HUES48 (cell line): ENCODE measurements around the gene FARP1.

Experiments
- H3K27ac ChIP-seq: one replicate; pipeline ENCODE4 v1.7.0; 2013; ENCODE audit warnings: low read depth, low read length, inconsistent platforms
- H3K27me3 ChIP-seq: 2 replicates; pipeline ENCODE4 v1.6.1; 2013; ENCODE audit warnings: mild to moderate bottlenecking, low read length; ENCODE audit not compliant: control insufficient read depth, insufficient read depth
- H3K36me3 ChIP-seq: 2 replicates; pipeline ENCODE4 v1.6.1; 2013; ENCODE audit warnings: low read length; ENCODE audit not compliant: control insufficient read depth, insufficient read depth
- H3K4me1 ChIP-seq: 2 replicates; pipeline ENCODE4 v1.6.1; 2013; ENCODE audit warnings: mild to moderate bottlenecking, low read length; ENCODE audit not compliant: control insufficient read depth, insufficient read depth
- H3K4me3 ChIP-seq: 2 replicates; pipeline ENCODE4 v1.5.1; 2013; ENCODE audit warnings: mild to moderate bottlenecking, low read depth, low read length
- H3K9ac ChIP-seq: 2 replicates; pipeline ENCODE4 v1.6.1; 2013; ENCODE audit warnings: mild to moderate bottlenecking, low read depth, low read length, moderate library complexity
- H3K9me3 ChIP-seq: 2 replicates; pipeline ENCODE4 v1.6.1; 2013; ENCODE audit warnings: low read length; ENCODE audit not compliant: control insufficient read depth, insufficient read depth

The FARP1 gene

DNA sequence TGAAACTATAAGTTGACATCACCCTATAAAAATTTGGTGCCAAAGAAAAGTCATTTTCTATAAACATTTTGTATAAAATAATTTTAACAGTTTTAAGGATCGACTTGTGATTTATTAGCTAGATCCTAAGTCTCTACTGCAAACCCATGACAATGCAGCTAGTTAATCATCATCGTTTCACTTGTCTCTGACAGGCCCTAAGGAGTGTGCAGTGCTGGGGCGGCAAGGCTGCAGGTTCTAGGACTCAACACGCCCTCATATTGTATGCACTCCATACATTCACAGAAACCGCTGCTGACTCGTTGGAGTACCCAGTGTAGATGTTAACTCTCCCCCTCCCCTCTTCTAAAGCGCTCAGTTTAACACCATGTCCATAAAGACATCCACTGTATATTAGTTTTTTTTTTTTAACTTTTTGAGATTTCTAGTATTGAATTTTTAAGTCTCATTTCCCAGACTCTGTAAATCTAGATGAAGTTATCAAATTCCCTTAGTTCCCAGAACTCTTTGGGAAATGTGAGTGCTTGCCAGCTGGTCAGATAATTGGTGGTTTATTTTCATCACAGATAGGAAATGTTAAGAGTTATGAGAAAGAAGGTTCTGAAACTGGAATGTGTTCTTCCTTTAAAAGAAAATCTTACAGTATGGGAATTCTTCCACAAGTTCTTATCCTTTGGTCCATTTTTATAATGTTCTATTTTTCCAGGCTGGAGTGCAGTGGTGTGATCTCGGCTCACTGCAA, 197.0 kb downstream of the FARP1 start:
- peaks cover 8% of the 10 kb centered on the region; the same call in 1 of the 2 replicates for H3K4me1 ChIP-seq
- H3K36me3 ChIP-seq: no peaks in the 10 kb centered on the region

DNA sequence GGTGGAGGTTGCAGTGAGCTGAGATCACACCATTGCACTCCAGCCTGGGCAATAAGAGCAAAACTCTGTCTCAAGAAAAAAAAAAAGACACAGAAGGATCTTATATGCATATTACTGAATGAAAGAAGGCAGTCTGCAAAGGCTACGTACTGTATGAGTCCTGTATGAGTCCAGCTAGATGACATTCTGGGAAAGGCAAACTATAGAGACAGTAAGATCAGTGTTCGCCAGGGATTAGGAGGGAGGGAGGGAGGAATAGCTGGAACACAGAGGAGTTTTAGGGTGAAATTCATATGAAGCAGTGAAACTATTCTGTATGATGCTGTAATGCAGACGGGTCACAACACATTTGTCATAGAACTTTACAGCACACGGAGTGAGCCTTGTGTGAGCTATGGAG, 200.1 kb downstream of the FARP1 start:
- H3K27me3 ChIP-seq: no peaks in the 10 kb centered on the region
- no peaks in the 10 kb centered on the region for H3K36me3 ChIP-seq

More for the DNA sequence above, 197.0 kb downstream of the FARP1 start:
- Histone ChIP-seq H3K27ac (no peak overlapping the region), H3K4me3 (no peak overlapping the region), H3K9ac (no peak overlapping the region), H3K27me3 (no peaks in the 10 kb centered on the region), H3K9me3 (no peaks in the 10 kb centered on the region)

DNA sequence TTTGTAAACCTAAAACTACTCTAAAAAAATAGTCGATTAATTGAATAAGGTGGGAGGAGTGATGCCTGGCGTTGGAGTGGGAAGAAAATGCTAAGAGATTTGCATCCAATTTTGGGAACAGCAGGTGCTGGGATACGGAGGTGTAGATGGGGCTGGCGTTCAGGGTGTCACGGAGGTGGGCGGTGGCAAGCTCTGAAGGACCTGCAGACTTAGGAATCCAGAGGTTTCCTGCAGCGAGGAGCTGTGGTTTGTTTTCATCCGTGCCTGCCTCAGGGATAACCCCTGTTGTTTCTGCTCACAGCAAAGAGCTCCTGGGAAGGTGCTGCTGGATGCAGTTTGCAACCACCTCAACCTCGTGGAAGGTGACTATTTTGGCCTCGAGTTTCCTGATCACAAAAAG, 200.6 kb downstream of the FARP1 start:
- H3K27ac ChIP-seq: no peak overlapping the region
- peaks cover 9% of the 10 kb centered on the region; the same call in 1 of the 2 replicates for H3K4me1 ChIP-seq
- no peaks in the 10 kb centered on the region for H3K36me3 ChIP-seq
- H3K9me3 ChIP-seq: no peaks in the 10 kb centered on the region
- H3K9ac ChIP-seq: no peak overlapping the region
- H3K27me3 ChIP-seq: no peaks in the 10 kb centered on the region
- no peak overlapping the region for H3K4me3 ChIP-seq

More for the DNA sequence above, 200.1 kb downstream of the FARP1 start:
- Histone ChIP-seq H3K9ac (no peak overlapping the region), H3K27ac (no peak overlapping the region), H3K4me3 (no peak overlapping the region), H3K9me3 (no peaks in the 10 kb centered on the region), H3K4me1 (peaks cover 9% of the 10 kb centered on the region; the same call in 1 of the 2 replicates)

DNA sequence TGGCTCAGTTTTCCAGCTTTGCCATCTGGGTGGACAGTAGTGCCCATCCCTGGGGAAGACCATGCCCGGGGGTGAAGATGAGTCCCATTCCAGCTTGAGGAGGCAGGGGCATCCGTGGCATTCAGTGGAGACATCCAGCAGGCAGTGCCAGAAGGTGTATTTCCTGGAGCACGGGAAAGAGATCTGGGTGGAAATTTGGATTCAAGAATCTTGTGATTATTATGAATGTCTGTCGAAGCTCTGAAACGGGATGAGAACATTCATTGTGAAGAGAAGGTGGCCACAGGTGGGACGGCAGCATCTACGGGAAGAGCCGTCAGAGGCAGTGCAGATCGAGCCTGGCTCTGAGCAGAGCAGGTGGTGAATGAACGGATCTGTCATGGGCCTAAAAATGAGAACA, 201.5 kb downstream of the FARP1 start:
- no peaks in the 10 kb centered on the region for H3K27me3 ChIP-seq
- no peak overlapping the region for H3K27ac ChIP-seq
- no peak overlapping the region for H3K9ac ChIP-seq
- no peak overlapping the region for H3K4me3 ChIP-seq
- no peaks in the 10 kb centered on the region for H3K36me3 ChIP-seq
- peaks cover 4% of the 10 kb centered on the region; the same call in 1 of the 2 replicates for H3K4me1 ChIP-seq
- H3K9me3 ChIP-seq: no peaks in the 10 kb centered on the region

DNA sequence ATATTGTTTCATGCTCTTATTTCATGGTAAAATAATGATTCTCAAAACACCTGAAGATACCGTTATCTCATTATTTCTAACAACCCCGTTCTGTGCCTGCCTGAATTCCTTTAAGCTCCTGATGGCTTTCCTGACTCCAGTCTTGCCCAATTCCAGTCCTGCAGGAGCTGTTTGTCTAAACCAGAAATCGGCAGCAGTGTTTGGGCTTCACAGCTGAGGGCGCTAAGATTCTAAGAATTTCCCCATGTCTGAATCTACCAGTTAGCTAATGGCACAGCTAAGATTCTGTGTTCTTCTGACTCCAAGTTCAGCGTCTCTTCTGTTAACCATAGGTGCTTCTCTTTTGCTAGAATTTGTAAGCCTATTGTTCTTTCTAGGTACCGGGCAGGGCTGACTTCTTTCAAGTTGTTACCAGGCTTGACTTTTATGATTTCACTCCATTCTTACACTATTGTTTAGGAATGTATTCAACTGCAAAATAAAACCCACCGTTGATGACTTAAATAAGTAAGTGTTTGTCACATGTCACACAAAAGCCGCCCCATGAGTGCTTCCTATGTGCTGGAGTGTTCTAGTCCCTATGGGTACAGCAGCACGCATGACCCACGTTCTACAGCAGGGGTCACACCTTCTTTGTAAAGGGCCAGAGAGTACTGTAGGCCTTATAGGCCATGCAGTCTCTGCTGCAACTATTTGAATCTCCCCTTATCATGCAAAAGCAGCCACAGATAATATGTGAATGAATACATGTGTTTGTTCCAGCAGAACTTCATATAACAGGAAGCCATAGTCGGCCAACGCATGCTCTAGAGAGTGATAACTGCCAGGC, 202.4 kb downstream of the FARP1 start:
- no peaks in the 10 kb centered on the region for H3K36me3 ChIP-seq
- H3K27me3 ChIP-seq: no peaks in the 10 kb centered on the region
- no peaks in the 10 kb centered on the region for H3K9me3 ChIP-seq
- H3K27ac ChIP-seq: no peak overlapping the region
- H3K4me1 ChIP-seq: peaks cover 4% of the 10 kb centered on the region; the same call in 1 of the 2 replicates
- H3K4me3 ChIP-seq: no peak overlapping the region
- no peak overlapping the region for H3K9ac ChIP-seq

DNA sequence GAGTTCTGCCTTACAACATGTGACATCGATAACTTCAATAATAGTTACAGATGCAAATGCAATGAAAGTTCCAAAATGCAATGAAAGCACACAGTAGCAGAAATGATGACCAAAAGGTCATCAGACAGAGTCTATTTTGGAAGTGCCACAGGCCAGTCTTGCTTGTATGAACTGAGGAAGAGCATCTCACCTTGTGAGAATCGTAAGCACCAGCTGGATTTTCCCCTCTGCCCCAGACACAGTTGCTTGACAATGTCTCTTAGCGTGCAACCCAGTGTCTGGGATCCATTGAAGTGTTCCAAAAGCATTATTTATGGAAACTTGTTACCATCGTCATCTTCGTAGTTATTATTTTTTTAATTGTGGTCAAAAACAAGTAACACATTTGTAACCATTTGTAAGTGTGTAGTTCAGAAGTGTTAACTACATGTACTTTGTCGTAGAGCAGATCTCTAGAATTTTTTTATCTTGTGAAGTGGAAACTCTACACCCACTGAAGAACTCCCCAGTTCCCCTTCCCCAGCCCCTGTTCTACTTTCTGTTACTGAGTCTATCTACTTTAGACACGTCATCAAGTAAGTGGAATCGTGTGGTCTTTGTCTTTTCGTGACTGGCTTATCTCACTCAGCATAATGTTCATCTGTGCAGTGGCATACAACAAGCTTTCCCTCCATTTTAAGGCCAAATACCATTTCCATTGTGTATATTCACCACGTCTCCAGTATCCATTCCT, 204.2 kb downstream of the FARP1 start:
- no peak overlapping the region for H3K27ac ChIP-seq
- H3K36me3 ChIP-seq: no peaks in the 10 kb centered on the region
- H3K9ac ChIP-seq: no peak overlapping the region
- peaks cover 4% of the 10 kb centered on the region; the same call in 1 of the 2 replicates for H3K4me1 ChIP-seq
- H3K4me3 ChIP-seq: no peak overlapping the region
- H3K27me3 ChIP-seq: no peaks in the 10 kb centered on the region
- H3K9me3 ChIP-seq: no peaks in the 10 kb centered on the region

DNA sequence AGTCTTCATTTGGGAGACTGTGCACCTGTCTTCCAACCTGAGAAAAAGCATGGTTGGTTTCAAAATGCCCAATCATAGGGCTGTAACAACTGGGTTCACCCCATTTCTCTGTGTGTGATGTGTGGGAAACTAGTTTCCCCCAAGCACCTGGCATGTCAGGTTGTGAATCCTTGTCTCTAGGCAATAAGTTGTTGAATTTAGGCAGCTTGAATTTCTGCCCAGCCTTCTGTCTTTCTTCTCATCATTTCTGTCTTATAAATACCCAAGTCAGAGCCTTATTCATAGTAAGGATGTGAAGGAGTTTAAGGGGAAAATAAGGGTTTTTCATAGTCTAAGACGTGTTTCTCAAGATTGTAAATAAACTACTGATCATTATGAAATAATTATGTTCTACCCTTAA, 204.9 kb downstream of the FARP1 start:
- no peaks in the 10 kb centered on the region for H3K27me3 ChIP-seq
- no peaks in the 10 kb centered on the region for H3K9me3 ChIP-seq
- no peak overlapping the region for H3K27ac ChIP-seq
- no peak overlapping the region for H3K9ac ChIP-seq
- no peak overlapping the region for H3K4me3 ChIP-seq
- H3K36me3 ChIP-seq: no peaks in the 10 kb centered on the region
- H3K4me1 ChIP-seq: peaks cover 4% of the 10 kb centered on the region; the same call in 1 of the 2 replicates

DNA sequence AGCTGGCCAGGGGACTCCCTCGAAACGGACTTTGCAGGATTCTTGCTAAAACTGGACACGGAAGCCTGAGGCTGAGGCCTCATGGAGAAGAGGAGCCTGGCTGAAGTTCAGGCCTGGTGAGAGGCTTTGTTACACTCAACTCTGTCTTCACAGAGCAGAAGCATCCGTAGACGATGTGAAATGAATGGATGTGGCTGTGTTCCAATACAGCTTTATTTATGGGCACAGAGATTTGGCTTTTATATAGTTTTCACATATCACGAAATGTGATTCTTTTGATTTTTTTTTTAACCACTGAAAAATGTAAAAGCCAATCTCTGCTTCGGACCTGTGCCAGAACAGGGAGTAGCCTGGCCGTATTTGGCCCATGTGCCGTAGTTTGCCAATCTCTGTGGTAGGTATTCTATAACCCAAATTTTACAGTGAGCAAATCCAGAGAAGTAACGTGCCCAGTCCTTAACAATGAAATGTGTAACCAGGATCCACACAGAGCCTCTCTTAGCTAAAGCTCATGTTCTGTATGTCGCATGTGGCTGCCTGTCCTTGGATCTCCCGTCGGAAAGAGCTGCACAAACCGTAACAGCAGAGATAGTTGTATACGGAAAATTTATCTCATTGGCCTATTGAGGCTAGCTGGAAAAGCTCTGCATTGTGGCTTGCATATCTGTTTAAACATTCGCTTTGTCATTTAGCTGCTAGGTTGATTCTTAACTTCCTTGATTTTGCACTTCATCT, 205.7 kb downstream of the FARP1 start:
- Histone ChIP-seq H3K9ac (no peak overlapping the region), H3K27ac (no peak overlapping the region), H3K4me1 (peaks cover 4% of the 10 kb centered on the region; the same call in 1 of the 2 replicates), H3K9me3 (no peaks in the 10 kb centered on the region), H3K27me3 (no peaks in the 10 kb centered on the region), H3K4me3 (no peak overlapping the region), H3K36me3 (no peaks in the 10 kb centered on the region)

DNA sequence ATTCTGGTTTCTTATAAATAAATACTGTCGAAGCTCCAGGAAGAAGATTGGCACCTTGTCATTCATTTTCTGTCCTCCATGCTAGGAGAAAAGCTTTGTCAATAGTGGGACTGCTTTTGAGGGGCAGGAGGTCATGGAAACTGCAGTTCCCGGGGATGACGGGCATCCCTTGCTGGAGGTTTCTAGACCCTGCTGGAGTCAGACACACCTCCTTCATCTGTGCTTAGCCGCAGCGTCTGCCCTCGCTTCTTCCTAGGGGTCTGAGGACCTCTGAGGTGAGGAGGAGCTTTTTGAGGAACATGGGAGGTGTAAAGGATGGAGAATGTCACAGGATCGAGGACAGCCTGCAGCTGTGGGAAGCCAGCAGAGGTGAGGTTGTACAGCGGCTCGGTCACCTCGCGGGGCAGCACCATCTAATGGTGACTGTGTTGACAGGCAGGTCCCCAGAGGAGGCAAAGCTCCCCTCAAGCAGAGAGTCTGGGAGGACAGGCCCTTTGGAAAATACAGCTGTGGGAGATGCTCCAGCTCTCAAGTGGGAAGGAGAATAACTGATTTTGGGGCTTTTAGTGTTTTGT, 206.9 kb downstream of the FARP1 start:
- H3K9me3 ChIP-seq: no peaks in the 10 kb centered on the region
- no peak overlapping the region for H3K9ac ChIP-seq
- no peaks in the 10 kb centered on the region for H3K27me3 ChIP-seq
- peaks cover 1% of the 10 kb centered on the region; the same call in 1 of the 2 replicates for H3K4me1 ChIP-seq
- H3K4me3 ChIP-seq: no peak overlapping the region
- H3K36me3 ChIP-seq: no peaks in the 10 kb centered on the region
- H3K27ac ChIP-seq: no peak overlapping the region

DNA sequence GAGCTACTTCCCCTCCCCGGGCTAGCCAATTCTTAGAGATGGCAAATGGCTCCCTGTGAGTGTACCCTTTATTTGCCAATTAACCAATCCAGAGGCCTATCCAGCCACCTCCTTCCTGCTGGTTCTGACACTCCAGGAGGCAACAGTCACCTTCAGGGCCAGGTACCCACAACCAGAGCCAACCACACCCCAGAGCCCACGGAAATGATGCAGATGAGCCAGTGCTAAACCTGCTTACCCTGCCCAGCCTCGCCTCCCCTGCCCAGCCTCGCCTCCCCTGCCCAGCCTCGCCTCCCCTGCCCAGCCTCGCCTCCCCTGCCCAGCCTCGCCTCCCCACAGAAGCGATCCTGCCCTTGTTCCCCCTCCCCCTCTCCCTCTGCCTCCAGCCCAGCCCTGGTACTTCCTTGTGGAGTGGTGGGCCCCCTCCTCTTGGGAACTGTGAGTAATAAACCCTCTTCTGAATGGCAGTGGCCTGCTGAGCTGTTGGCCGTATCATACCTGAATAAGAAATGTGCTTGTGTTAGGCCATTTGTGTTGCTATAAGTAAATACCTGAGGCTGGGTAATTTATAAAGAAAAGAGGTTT, 207.9 kb downstream of the FARP1 start:
- H3K36me3 ChIP-seq: no peaks in the 10 kb centered on the region
- H3K9ac ChIP-seq: no peak overlapping the region
- H3K4me1 ChIP-seq: no peaks in the 10 kb centered on the region
- H3K27ac ChIP-seq: no peak overlapping the region
- no peaks in the 10 kb centered on the region for H3K9me3 ChIP-seq
- no peak overlapping the region for H3K4me3 ChIP-seq
- H3K27me3 ChIP-seq: no peaks in the 10 kb centered on the region
